ENCODE measurements around the gene SMIM26. TPM values are rescaled to one million over a fixed set of nuclear protein-coding genes. Genes with fewer than 3 reads are reported as not detected.

Gene SMIM26
- total and polyA plus RNA-seq, 9 of the 15 experiments (the other 6 are each of a cell fraction or from before 2014, with no cell fraction given): 46.9 to 186 (median 86.5) TPM

- no peak for TF ChIP-seq VEZF1 (CRISPR knock-in tag; IDR thresholded peaks at IDR 0.05)
- no peak for TF ChIP-seq FOSL1 (tag; conservative IDR thresholded peaks at IDR 0.05)
- no peak for TF ChIP-seq RCOR1 (IDR thresholded peaks at IDR 0.05; ENCODE audit: borderline replicate concordance in 1 of 2, low read depth in 2 of 2, low read length in 2 of 2)
- TF ChIP-seq TCF7L2 (IDR thresholded peaks at IDR 0.05; ENCODE audit: low read depth, low read length): no peak
- no peak for TF ChIP-seq TAF7 (tag; IDR thresholded peaks at IDR 0.05)
- no peak for TF ChIP-seq FOXO4 (CRISPR knock-in tag; IDR thresholded peaks at IDR 0.05)
- TF ChIP-seq TEAD4 (IDR thresholded peaks at IDR 0.05; ENCODE audit: low read length): no peak
- no peak for TF ChIP-seq TEAD4 (CRISPR knock-in tag; IDR thresholded peaks at IDR 0.05; ENCODE audit: borderline replicate concordance)
Measured at GRCh38 chr20:18578581-18578980, 11.3 kb downstream of the SMIM26 start (continued).

GRCh38 chr20:18580012-18580411 lies 12.8 kb downstream of the SMIM26 start:
- H3K9me3 ChIP-seq (replicated peaks; ENCODE audit: control insufficient read depth, insufficient read depth, low read depth, low read length): no peaks in the 10 kb centered on the region
- ATAC-seq (no peak), FAIRE-seq (no peak), DNase-seq (ENCODE audit: extremely low read depth in 1 of 4, low spot score in 3 of 4) (no peak)
- no peak overlapping the region for H3K9ac ChIP-seq (ENCODE audit: insufficient read depth in 1 of 2, low read depth in 2 of 2, low read length in 2 of 2)
- BruUV-seq (replicated peaks): no TSS peak
- H3K9me1 ChIP-seq (ENCODE audit: control insufficient read depth, insufficient read depth, low read length): no peaks in the 10 kb centered on the region
- in situ Hi-C loops (cut with MboI): no loop called here
- peaks cover 0 to 8% of the 10 kb centered on the region in 2 experiments; a peak in 2 of 5 replicates for H3K4me1 ChIP-seq (replicated peaks in 1 of 2; ENCODE audit: control insufficient read depth in 2 of 2, insufficient read depth in 2 of 2, low read length in 2 of 2)
- ChIA-PET POLR2A (no interaction called here), CTCF (ENCODE audit: low intra/inter-chr PET ratio) (no interaction called here)
- no peak overlapping the region for H3K4me2 ChIP-seq (ENCODE audit: insufficient read depth, low read length)
- H3K36me3 ChIP-seq (ENCODE audit: control insufficient read depth, insufficient read depth, low read length): no peaks in the 10 kb centered on the region
- TF ChIP-seq HBP1 (CRISPR knock-in tag; IDR thresholded peaks at IDR 0.05): no peak
- no peak for TF ChIP-seq THRA (IDR thresholded peaks at IDR 0.05)
- no peak for TF ChIP-seq ZNF707 (CRISPR knock-in tag; conservative IDR thresholded peaks at IDR 0.05)
- TF ChIP-seq C11orf30 (IDR thresholded peaks at IDR 0.05; ENCODE audit: low read depth): no peak
- TF ChIP-seq POU5F1 (IDR thresholded peaks at IDR 0.05; ENCODE audit: borderline replicate concordance, low read depth, low read length, partially characterized antibody): no peak
- no peak for TF ChIP-seq SAFB (IDR thresholded peaks at IDR 0.05; ENCODE audit: borderline replicate concordance, low read depth, low read length)
- no peak for TF ChIP-seq YBX1 (IDR thresholded peaks at IDR 0.05)
- no peak for TF ChIP-seq ZNF586 (CRISPR knock-in tag; conservative IDR thresholded peaks at IDR 0.05)
- no peak for TF ChIP-seq CBX8 (IDR thresholded peaks at IDR 0.05; ENCODE audit: borderline replicate concordance, extremely low read depth, low read depth, low read length, poor library complexity, severe bottlenecking)
- no peak overlapping the region for H2AFZ ChIP-seq (ENCODE audit: low read depth, low read length)
- no peaks in the 10 kb centered on the region for H3K79me2 ChIP-seq (ENCODE audit: control insufficient read depth, insufficient read depth, low read length)
- H3K27me3 ChIP-seq (ENCODE audit: control insufficient read depth in 2 of 2, insufficient read depth in 2 of 2, low read length in 2 of 2): no peaks in the 10 kb centered on the region
- H3K27ac ChIP-seq (ENCODE audit: extremely low read depth, low read depth, low read length): no peak overlapping the region
- 63% methylated on average over 4 of the region's 4 CpGs for WGBS (ENCODE audit: insufficient coverage, low coverage, missing lambda C conversion rate)
- H4K20me1 ChIP-seq (replicated peaks; ENCODE audit: control insufficient read depth, insufficient read depth, low read length): no peaks in the 10 kb centered on the region
- no peak overlapping the region for H3K4me3 ChIP-seq
- intact Hi-C loops (cut with micrococcal nuclease): no loop called here
